GM21786 (cell line): ENCODE results near the gene MRPL36.

Experiments used
- ATAC-seq: cut with Tn5 transposase; IDR thresholded peaks from one replicate; pipeline ENCODE4 v1.9.1; 2021; ENCODE audit not compliant: unreplicated experiment

The MRPL36 gene

DNA sequence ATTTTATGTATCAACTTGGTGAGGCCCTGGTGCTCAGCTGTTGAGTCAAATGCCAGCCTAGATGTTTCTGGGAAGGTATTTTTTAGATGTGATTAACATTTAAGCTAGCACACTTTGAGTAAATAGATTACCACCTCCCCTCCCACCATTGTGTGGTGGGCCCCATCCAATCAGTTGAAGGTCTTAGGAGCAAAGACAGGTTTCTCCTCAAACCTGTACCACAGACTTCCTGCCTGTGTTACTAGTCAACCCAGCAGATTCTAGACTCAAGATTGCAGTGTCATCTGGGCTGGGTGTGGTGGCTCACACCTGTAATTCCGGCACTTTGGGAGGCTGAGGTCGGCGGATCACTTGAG is 33.8 kb downstream of the MRPL36 start:
- ATAC-seq = no peak

GRCh38 chr5:1765141-1765879 is 34.3 kb downstream of the MRPL36 start:
- ATAC-seq = no peak

DNA sequence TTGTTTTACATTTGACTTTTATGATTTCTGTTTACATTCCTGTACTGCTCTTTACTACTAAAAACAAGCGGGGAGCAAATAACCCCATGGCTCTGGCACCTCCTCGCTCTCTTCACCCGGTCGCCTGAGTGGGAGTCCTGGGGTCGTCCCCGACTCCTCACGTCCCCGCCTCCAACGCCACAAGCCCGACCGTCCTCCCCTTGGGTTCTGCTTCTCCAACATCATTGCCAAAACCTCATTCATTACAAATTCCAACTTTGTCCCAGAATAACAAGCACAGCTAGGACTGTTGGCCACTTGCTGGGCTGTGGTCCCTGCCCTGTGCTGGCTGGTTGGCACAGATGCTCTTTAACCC is 35.1 kb downstream of the MRPL36 start:
- no peak for ATAC-seq

- no peak for ATAC-seq
These were observed 35.6 kb downstream of the MRPL36 start for GRCh38 chr5:1763960-1764605.

DNA sequence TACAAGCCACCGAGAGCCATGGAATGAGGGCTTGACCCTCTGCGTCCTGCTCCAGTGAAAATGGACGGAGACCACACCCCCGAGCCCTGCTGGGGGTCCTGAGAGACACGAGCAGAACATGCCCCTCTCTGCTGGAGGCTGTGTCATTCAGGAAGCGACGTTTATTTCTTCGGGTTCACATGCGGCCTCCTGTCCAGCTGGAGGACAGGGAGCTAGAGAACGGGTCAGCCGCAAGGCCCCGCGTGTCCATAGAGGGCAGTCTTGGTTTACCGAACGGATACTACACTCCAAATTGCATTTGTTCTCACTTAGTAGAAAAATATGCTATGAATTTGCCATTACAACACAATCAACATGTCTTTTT is 36.1 kb downstream of the MRPL36 start:
- no peak for ATAC-seq

- no peak for ATAC-seq
These were observed 36.6 kb downstream of the MRPL36 start for GRCh38 chr5:1762883-1763547.

- no peak for ATAC-seq
These were observed 37.3 kb downstream of the MRPL36 start for GRCh38 chr5:1762121-1762882.

GRCh38 chr5:1761453-1761755 is 38.2 kb downstream of the MRPL36 start:
- ATAC-seq = no peak

DNA sequence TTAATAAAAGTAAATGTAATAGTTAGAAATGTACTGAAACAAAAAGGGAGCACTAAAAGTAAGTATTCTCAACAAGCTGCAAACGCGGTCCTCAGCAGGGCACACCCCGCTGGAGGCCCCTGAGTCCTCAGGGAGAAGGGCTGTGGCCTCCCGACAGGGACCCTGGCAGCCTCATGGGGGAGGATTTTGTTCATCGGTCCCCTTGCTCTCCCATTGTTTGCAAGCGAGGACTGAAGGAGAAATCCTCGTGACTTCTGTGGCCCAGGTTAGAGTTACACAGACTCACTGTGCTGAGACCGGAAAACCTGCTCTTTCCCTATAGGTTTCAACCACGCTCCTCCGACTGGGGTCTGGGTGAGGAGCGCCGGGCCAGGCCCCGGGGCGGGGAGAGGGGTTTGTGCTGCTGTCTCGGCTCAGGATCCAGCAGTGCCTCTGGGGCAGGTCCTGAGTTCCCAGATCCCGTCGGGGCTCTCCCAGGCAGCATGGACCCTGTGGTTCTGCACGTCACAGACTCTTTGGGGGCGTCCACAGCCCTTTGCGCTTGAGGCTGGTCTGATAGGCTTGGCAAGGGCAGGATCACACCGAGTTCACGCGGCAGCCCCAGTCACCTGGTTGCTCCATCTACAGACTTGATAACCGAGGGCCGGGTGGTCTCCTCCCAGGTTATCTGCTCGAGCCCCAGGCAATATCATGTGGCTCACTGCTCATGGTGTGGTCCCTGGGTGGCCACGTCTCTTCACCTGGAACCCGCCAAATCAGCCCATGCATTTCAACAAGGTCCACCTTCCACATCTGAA is 38.8 kb downstream of the MRPL36 start:
- no peak for ATAC-seq

DNA sequence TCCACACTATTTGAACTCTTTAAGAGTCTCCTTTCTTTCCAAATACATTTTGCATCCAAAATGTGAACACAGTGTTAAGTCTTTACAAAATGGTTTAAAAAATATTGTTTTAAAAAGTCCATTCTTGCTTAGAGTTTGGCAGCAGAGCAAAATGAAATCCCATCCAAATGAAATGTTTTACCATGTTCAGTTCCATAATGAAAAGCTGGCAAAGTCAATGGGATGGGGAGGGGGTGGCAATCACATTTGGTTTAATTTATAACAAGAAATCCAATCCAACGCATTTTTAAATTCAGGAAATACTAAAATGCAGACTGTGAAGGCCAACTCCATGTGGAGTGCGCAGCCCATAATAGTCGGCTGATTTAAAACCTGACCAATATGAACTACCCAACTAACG is 39.4 kb downstream of the MRPL36 start:
- no peak for ATAC-seq

DNA sequence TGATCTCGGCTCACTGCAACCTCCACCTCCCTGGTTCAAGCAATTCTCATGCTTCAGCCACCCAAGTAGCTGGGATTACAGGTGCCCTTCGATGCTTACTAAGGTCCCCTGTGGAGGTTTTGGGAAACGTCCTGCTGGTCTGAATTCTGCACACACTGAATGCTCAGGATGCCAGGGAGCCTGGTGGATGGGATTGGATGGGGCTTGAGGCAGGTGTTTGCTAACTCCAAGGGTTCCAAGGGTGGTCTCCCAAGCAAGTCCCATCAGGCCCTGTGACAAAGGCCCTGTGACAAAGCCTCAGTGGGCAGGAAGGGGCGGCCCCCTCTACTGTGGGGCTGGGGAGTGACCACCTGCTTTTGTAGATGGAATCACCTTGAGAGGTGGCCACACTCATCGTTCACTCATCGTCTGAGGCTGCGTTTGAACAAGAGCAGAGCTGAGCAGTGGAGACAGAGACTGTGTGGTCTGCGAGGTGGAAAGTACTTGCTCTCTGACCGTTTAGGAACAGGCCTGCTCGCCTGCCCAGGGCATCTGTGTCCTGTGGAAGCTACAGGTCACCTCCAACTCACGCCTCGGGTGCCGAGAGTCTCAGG is 40.2 kb downstream of the MRPL36 start:
- no peak for ATAC-seq

DNA sequence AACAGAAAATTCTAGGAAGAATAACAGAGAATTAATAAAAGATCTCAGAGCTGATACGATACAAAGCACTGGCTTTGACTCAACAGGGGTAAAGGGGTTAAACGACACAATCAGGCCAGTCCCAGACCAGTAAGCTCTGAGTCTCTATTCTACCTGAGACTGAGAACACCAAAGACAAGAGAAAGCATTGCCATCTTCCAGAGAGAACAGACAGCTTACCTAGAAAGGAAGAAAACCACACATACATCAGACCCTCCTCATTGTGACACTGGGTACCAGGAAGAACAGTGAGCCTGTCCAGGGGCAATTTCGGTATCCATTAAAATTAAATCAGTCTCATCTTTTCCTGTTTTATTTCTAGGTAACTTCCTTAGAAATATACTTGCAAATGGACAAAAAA is 41.1 kb downstream of the MRPL36 start:
- no peak for ATAC-seq

DNA sequence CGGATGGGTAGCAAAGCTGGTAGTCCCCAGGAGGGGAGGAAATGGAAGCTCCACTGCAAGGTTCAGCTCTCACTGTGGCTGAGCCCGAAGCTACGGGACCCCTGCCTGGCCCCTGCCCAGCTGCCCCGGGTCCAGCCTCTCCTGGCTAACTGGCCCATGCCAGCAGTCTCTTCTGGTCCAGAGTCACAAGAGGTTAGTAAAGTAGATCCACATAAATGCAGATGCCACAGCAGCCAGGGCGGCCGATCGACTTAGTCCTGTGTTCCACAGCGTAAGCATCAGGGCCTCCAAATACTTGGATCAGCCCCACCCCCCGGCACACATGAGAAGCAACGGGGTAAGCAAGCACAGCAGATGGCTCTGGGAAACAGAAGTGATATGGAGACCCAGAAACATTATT is 42.1 kb downstream of the MRPL36 start:
- ATAC-seq = no peak

GRCh38 chr5:1756481-1756880 is 43.2 kb downstream of the MRPL36 start:
- no peak for ATAC-seq

DNA sequence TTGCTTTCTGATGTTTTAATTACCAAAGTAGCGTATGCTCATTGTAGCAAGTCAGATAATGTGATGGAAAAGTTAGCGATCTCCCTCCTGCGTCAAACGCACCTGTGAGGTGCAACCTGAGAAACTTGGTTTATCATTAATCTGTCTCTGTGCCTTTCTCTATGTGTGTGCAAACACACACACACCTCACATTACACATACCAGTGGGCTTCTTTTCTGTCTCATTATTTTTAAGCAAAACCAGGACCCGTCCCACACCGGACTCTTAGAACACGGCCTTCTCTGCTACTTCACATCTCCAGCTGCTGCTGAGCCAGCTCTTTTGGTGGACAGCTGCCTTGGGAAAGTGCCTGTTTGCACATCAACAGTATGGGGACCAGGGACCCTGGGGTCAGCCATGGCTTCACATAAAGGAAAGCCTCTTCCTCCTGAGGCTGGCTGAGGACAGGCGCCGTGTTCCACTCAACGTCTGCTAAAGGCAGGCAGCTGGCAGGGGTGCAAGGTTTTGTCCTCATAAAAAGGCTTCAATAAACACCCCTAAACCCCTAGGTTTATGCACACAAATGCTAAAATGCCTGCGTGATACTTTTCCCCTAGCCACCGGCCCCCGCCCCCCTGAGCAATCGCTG is 44.2 kb downstream of the MRPL36 start:
- ATAC-seq = no peak

DNA sequence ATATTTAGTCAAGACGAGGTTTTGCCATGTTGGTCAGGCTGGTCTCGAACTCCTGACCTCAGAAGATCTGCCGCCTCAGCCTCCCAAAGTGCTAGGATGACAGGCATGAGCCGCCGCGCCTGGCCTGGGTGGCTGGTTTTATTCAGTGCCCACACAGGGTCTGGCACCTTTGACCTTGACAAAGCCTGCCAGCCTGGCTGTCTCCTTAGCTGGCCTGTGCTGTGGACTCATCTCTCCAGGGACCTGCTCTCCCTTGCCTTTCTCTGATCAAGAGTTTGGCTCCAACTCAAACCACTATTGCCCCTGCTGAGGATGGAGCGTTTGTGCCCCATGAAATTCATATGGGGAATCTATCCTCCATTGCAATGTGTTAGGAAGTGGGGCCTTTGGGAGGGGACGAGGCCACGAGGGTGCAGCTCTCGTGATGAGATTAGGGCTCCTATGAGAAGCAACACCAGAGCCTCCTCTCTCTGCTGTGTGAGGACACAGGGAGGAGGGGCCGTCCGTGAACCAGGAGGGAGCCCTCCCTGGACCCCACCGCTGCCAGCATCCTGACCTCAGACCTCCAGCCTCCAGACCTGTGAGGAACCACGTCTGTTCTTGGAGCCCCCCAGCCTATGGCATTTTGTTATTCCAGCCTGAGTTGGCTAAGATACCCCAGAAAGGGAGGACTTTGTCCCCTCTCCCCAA is 45.0 kb downstream of the MRPL36 start:
- ATAC-seq = no peak

DNA sequence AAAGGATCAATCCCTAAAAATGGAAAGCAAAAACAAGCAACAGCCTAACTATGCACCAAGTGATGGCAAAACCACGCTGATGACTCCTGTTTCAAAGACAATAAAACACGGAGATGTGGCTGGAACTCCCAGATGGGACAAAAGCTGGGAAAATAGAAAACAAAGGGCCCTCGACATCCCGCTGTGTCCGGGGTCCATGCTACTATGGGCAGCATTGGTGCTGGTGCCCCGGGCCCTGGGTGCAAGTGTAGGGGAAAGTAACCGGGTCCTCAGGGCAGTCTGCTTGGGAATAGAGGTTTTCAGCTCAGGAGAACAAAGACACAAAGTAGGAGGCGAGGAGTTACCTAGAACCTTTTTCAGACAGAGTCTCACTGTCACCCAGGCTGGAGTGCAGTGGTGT is 46.1 kb downstream of the MRPL36 start:
- no peak for ATAC-seq

DNA sequence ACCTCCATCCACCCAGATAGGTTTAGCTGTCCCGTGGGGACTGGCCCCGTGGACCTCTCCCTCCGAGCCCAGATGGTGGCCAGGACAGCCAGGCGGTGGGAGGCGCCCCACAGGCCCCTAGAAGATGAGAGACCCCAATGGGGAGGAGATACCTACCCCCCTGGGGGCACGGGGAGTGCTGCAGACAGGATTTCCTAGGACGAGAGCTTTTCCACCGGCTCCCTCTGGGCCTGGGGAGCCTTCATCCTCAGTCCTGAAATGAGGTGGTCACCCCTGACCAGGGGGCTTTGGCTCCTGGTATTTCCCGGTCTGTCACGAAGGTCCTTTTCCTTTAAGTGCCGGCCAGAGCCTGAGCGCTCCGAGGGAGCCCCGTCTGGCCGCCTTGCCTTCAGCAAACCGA is 46.8 kb downstream of the MRPL36 start:
- ATAC-seq = no peak

GRCh38 chr5:1751864-1752822 is 47.5 kb downstream of the MRPL36 start:
- no peak for ATAC-seq
